GM18517 (cell line): Measurements from ENCODE around the gene ANG.
"Not testable (repeated sequence)": the region's sequence is repeated elsewhere in the genome, so short reads cannot be mapped to it uniquely, and the experiment has no call there.

Experiments used
- ATAC-seq: cut with Tn5 transposase; IDR thresholded peaks from one replicate; pipeline ENCODE4 v1.9.1; 2021; ENCODE audit warnings: mild to moderate bottlenecking, moderate library complexity; ENCODE audit not compliant: unreplicated experiment

Gene ANG

DNA sequence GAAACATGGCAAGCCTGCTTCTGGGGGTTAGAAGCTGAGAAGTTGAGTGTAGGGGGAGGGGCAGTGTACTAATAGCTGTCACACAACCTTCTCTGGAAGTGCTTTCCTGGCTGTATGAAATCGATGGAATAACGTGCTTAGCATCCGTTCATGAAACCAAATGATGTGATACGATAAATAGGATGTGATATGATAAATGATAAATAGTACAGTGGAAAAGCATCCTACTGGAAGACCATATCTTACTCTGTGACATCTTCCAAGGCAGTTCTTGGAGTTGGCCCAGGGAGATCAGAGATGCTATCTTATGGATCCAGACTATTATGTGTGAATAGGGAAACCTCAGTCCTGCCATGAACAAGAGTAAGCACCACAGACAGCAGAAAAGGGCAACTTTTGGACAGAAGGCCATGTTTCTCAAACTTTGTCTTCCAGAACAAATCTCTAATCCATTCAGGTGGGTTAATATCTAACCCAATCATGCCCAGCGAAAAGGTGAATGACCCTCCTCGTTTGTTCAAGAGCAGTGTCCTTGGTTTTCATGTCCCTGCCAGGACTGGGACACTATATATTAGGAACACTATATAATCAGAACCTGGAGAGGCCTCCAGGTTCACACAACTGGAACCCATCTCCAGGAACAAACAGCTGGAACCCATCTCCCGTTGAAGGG is at the start of gene ANG:
Gene ANG (plus strand): TSS at position 598 of the 673 bp plus-strand sequence. CDS start 4,801 bp downstream, outside the sequence.
- ATAC-seq: no peak

DNA sequence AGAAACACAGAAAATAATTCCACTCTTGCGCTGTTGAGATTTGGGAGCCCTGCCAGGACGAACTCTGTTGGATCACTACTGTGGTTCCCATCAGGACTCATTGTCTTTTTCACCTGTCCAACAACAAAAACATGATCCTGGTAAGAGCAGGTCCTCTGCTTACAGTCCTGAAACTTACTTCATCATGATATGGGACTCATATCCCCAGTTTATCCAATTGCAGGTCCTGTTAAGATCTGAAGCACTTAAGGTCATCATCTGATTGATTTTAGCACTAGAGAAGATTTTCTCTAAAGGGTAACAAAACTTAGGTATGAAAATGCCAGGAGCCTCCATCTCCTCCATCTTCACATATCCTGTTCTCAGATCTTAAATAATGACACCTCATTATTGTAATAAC is 47.0 kb upstream of the ANG start, which contains the start of gene OR6S1:
Gene OR6S1 (minus strand): TSS at position 101 of the 400 bp plus-strand sequence. CDS start 0 bp downstream, at position 101.
- ATAC-seq: no peak

DNA sequence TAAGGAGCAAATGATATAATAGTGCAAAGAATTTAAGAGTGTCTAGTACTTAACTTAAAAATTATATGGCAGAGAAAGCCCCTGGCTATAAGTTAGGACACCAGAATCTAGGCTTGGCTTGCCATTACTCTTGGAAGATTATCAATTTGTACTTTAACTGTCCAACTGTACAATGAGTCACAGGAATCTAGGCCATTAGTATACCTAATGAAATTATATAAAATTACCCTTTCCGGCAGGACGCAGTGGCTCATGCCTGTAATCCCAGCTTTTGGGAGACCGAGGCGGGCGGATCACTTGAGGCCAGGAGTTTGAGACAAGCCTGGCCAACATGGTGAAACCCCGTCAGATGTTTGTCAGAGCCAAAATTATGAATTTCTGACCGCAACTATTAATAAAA is 46.4 kb upstream of the ANG start:
- no peak for ATAC-seq

DNA sequence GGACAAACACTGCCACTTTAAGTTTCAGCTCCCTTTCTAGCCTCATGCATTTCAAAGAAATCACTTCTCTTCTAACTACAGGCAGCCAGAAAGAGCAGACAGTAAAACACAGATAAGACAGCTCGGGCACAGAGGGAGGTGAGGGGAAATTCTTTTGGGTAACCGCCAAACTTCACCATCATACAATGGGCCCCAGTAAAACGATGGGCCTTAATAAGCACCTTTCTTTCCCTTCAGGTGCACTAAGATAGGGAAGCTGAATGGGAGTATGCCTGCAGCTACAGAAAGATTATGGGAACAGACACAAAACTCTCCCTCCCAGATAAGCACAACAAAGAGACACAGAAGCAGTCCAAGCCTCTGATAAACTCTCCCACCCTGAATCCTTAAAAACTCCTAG is 45.8 kb upstream of the ANG start:
- ATAC-seq: not testable (repeated sequence)

DNA sequence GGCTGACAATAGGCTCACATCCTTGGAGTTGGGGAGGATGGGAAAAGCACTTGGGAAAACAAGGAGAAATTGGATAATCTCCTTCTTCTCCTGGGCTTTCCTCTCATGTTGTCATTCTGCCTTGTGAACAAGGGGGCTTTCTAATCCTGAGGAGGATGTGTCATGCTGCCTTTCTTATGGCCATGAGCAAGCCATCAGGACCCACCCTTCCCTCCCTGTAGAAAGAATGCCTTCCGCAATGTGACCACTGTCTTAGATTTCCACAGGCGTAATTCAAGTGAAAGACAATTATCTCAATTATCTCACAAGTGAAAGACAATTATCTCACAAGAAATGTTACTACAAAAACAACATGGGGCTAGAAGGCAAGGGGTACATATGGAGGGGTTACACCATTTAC is 44.0 kb upstream of the ANG start:
- ATAC-seq: no peak

DNA sequence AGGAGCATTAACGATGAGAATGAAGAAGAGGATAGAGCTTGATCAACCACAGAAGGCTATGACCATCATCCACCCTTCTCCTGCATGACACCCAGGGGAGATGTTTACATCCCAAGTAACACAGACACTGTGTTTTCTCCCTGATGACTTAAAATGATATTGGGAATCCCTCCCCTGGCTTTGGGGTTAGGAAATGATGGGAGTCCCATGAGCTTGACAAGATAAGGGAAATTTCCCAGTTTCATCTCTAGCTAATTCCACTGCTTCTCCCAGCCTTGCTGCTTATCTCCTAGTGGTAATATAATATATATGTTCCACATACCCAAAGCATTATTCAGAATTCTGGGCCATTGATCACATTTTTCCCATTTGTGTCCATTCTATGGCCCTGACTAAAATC is 43.1 kb upstream of the ANG start:
- no peak for ATAC-seq

DNA sequence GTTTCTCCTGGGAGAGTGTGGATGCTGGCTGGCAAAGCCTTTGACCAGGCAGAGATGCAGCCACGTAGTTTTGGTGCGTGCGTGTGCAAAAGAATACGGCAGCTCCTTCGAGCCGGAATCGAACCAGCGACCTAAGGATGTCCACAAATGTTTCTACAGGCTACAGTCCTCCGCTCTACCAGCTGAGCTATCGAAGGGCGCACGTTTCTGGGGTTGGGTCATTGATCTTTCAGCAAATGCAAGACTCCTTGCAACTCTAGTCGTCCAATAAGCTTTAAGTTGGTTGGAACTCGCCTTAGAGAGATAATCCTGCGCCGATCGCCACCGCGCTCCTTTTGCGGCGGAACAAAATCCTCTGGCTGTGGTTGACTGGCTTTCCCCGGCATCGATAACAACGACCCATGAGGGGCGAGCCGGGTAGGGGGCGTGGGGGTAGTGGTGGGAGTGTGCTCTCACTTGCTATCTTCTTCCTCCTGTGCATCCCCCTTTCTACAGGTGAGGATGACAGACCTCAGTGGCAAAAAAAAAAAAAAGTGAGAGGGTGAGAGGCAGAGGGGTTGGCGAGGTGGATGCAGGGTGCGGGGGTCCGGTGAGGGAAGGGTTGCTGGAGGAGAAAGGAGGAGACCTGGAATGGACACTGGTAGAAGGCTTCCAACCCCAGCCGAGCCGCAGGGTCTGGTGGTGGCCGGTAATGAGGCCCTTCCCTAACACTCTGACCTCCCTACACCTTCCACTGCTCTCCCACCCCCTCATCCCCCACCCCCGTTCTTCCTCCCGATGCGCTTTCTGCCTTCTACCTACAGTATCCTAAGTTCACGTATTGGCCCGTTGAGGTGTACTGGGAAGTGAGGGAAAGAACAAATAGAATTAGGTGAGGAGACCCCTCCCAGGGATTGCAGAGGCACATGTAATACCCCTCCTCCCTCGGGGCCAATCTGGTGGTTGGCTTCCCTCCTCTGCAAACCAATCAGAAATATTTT is 35.3 kb upstream of the ANG start:
- no peak for ATAC-seq

DNA sequence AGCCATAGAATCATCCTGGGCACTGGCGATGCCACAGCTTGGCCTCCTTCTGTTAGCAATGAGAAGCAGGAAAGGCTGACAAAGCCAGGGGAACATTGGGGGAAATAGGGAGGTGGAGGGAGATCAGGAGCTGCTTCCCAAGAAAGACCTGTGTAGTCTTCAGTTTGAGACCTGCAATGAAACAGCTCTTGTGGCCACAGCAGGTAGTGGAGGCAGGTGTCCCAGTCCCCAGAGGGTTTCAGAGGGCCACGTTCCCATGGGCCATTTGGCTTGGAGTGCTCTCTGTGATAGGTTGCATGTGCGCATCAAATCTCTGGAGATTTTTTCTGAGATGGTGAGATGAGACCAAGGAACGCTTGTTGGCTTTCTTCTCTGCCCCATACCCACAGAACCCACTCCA is 32.7 kb upstream of the ANG start:
- no peak for ATAC-seq

DNA sequence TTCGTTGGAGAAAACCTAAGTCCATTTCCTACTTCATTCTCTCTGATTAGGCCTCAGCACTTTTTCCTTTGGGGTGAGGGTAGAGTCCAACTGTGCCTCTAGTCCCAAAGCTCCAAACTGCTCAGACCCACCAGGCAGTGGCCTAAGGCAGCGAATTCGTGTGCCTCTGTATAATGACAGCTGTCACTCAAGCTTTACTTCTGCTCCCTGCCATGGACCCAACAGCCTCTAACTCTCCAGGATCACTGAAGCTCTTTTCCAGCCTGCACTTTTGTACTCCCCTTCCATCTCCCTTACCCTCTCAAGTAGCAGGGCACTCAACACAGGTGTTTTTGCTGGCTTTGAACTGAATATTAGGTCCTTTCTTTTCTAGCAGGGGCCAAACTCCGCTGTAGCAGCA is 32.3 kb upstream of the ANG start:
- ATAC-seq: no peak

DNA sequence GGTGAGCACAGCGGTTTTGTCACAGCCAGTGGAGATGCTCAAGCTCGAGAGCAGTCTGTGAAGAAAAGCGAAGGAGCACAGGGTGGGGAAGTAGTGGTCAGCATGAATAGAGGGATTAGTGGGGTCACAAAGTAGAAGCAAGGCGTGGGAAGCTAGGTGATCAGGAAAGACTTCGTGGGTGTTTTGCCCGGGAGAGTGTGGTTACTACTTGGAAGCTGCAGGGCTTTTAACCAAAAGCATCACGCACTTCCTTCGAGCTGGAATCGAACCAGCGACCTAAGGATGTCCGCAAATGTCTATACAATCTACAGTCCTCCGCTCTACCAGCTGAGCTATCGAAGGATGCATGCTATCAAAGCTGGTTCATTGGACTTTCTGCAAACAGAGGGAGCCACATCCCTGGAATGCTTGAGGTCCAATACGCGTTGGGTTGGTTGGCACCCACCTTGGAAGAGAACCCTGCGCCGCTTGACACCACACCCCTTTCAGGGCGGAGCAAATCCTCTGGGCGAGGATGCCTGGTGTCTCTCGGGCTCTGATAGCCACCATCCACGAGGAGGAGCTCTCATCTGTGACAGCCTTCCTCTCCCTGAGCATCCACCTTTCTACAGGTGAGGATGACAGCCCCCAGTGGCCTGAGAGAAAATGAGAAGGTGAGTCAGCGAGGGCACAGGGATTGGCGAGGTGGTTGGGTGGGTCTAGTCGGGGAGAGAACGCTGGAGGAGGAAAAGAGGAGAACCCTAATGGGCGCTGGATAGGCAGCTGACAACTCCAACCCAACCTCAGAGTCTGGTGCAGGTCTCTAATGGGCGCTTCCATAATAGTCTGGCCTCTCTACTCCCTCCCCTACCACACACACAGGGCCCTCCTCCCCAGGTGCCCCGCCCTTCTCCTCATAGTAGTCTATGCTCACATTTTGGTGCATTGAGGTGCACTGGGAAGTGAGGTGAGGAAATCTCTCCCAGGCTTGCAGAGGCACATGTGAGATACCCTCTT is 31.1 kb upstream of the ANG start:
- ATAC-seq: no peak

DNA sequence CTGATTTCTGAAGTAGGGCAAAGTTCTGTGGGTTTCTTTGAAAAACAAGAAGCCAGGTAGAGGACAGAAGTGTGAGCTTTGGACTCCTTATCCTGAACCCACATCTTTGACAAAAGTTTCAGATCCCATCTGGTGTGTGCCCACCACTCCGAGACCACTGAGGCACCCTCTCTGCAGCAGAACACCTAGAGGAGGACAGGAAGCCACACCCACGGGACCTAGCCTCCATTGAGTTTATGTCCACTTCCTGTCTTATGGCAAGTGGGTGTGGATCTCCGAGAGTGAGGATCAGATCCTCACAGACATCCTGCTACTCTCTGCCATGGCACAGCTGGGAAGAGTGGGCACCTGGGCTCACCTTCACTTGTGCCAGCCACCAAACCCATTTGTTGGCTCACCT is 30.3 kb upstream of the ANG start:
- no peak for ATAC-seq

DNA sequence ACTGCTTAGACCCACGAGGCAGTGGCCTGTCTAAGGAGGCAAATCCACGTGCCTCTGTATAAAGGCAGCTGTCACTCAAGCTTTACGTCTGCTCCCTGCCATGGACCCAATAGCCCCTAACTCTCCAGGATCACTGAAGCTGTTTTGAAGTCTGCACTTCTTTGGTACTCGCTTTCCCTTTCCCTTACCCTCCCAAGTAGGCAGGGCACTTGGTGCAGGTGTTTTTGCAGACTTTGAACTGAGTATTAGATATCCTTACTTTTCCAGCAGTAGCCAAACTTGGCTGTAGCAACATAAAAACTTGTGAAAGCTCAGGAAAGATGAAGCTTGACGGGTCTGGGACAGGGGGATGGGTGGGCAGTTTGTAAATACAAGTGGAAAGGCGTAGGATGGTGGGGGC is 29.2 kb upstream of the ANG start:
- no peak for ATAC-seq

DNA sequence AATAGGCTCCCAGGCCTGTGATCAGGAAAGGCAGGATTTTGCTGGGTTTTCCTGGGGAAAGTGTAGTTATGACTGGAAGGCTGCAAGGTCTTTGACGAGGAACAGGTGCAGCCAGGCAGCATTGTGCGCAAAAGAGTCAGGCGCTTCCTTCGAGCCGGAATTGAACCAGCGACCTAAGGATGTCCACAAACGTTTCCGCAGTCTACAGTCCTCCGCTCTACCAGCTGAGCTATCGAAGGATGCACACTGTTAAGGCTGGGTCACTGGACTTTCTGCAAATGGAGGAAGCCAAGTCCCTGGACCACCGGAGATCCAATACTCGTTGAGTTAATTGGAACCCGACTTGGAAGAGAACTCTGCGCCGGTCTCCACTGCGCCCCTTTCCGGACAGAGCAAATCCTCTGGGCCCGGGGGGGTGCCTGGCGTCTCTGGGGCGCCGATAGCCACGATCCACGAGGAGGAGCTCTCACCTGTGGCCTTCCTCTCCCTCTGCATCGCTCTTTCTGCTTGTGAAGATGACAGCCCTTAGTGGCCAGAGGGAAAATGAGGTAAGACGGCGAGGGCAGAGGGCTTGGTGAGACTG is 28.7 kb upstream of the ANG start:
- no peak for ATAC-seq

DNA sequence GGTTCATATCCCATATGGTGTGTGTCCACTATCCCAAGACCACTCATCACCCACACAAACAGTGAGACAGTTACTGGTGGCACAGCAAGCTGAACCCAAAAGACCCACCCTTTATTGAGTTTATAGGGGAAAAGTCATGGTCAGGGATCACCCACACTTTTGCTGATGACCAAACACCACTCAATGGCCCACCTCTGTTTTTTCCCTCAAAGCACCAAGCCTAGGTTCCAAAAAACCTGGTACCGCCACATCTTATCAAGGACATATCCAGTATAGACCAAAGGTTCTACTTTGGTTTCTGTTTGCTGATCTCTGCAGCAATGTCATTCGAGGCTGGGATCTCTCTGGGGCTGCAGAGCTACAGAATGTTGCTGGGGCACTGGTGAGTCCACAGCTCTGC is 27.4 kb upstream of the ANG start:
- no peak for ATAC-seq

DNA sequence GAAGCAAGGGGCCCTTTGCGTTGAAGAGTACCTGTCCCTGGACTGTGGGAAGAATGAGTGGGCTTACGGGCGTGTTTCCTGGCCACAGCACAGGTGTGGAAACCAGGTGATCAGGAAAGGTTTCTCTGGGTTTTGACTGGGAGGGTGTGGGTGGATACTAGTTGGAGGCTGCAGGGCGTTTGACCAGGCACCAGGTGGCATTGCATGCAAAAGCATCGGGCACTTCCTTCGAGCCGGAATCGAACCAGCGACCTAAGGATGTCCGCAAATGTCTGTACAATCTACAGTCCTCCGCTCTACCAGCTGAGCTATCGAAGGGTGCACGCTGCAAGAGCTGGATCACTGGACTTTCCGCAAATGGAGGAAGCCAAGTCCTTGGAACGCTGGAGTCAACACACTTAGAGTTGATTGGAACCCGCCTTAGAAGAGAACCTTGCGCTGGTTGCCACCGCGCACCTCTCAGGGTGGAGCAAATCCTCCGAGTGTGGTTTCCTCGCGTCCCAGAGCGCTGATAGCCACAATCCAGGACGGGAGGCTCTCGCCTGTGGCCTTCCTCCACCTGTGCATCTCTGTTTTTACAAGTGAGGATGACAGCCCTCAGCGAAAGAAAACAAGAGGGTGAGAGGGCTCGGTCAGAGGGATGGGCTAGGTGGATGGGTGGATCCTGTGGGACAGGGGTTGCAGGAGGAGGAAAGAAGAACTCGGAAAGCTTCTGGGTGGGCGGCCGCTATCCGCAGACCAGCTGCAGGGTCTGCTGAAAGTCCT is 25.4 kb upstream of the ANG start:
- peak; percentile 43 for ATAC-seq

DNA sequence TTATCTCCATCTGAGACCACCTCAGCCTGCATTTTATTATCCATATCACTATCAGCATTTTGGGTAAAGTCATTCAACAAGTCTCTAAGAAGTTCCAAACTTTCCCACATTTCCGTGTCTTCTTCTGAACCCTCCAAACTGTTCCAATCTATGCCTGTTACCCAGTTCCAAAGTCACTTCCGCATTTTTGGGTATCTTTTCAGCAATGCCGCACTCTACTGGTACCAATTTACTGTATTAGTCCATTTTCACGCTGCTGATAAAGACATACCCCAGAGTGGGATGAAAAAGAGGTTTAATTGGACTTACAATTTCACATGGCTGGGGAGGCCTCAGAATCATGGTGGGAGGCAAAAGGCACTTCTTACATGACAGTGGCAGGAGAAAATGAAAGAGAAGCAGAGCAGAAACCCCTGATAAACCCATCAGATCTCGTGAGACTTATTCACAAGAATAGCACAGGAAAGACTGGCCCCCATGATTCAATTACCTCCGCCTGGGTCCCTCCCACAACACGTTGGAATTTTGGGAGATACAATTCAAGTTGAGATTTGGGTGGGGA is 22.1 kb upstream of the ANG start:
- ATAC-seq: not testable (repeated sequence)

DNA sequence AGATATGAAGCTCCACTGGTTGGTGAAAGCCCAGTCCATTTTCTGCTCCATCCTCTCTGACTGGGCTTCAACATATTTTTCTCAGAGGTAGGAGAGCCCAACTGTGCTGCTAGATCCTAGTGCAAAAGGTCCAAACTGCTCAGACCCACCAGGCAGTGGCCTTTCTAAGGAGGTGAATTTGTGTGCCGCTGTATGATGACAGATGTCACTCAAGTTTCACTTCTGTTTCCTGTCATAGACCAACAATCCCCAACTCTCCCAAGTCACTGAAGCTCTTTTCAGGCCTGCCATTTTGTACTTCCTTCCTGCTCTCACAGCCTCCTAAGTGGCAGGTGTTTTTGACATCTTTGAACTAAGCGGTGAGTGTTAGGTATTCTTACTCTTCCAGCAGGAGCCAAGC is 20.6 kb upstream of the ANG start:
- ATAC-seq: peak; percentile 86

DNA sequence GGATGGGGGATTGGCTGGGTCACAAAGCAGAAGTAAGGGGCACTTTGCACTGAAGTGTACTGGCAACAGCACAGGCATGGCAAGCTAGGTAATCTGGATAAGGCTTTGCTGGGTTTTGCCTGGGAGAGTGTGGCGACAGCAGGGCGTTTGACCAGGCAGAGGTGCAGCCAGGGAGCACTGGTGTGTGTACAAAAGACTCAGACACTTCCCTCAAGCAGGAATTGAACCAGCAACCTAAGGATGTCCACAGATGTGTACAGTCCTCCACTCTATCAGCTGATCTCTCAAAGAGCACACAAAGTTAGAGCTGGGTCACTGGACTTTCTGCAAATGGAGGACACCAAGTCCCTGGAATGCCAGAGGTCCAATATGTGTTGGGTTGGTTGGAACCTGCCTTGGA is 19.6 kb upstream of the ANG start:
- ATAC-seq: no peak

DNA sequence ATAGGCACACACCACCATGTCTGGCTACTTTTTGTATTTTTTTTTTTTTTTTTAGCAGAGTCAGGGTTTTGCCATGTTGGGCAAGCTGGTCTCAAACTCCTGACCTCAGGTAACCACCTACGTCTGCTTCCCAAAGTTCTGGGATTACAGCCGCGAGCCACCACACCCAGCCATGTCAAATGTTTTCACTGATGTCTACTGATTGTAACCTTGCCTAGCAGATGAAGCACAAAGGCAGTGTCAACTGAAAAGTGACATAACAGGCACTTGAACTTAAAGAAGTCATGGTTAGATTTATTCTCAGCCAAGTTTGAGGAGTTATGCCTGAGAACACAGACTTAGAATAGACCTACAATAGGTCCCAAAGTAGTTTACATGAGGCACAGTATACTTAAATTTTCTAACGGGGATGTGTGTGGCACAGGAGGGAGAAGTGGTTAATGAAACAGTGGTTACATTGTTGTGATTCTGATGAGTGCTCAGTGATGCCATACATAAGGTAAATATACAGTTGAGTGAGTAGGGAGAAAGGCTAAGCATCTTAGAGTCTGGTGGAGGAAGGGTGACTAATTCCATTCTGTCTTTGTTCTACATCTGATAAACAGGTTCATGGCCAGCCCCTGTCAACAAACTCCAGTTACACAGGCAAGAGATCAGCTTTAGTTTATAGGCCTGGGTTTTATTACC is 16.8 kb upstream of the ANG start:
- ATAC-seq: no peak
